G401.6 (cell line): ENCODE data around the gene TSHZ2.

Source experiments
- FAIRE-seq: peaks from 2 replicates; lab custom pipeline; 2012; peaks lifted over from hg19 to GRCh38; lab: Jason Lieb, UNC

The TSHZ2 gene

GRCh38 chr20:53210041-53210440, 237.9 kb downstream of the TSHZ2 start:
- no peak for FAIRE-seq

GRCh38 chr20:53210931-53211330, 238.8 kb downstream of the TSHZ2 start:
- no peak for FAIRE-seq

GRCh38 chr20:53212018-53212417, 239.9 kb downstream of the TSHZ2 start:
- FAIRE-seq = no peak

GRCh38 chr20:53214392-53214791, 242.2 kb downstream of the TSHZ2 start:
- no peak for FAIRE-seq

DNA sequence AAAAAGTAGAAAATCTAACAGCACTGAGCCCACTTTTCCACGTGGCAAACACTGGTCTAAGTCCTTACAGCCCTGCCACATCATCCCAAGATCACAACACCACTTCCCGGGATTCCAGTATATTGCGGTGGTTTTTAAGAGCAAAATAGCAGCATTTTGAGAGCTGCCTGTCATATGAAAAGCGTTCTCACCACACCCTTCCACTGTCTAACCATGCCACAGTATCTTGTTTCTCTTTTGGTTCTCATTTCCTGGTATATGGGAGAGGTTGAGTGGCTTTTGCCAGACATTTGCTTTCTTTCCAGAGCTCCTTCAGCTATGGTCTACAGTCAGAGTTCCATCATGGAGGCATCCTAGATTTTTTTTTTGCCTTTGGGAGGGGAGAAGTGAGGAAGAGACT, 243.0 kb downstream of the TSHZ2 start:
- no peak for FAIRE-seq

GRCh38 chr20:53216478-53216855, 244.3 kb downstream of the TSHZ2 start:
- FAIRE-seq = no peak

DNA sequence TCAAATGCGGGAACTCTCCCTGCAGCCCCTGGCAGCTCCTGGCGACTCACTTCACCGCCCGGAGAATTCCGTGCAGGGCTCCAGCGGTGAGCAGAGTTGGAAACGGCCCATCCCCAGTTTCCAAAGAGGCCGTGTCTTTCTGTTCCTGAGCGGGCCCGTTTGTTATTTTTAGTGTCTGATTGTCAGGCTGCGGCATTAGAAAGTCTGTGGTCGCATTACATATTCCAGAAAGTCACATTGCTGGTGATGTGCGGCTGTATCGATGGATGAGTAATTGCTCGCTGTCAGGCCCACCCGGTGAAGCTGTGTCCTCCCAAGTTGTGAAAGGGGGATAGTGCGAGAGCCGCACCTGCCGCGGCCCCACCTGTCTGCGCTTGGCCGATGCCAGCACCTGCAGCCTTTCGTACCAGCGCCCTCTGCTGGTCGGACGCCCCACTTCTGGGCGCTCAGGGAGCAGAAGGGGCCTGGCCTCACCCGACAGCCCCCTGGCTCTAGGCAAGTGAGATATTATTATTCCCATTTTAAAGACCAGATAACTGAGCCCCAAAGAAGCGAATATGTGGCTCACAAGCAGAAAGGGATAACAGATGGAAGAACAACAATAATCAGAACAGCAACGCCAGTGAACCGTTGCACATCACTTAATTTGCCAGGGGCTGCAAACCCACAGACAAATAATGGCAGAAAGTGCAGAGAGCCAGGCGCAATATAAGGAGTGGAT, 244.9 kb downstream of the TSHZ2 start:
- no peak for FAIRE-seq

DNA sequence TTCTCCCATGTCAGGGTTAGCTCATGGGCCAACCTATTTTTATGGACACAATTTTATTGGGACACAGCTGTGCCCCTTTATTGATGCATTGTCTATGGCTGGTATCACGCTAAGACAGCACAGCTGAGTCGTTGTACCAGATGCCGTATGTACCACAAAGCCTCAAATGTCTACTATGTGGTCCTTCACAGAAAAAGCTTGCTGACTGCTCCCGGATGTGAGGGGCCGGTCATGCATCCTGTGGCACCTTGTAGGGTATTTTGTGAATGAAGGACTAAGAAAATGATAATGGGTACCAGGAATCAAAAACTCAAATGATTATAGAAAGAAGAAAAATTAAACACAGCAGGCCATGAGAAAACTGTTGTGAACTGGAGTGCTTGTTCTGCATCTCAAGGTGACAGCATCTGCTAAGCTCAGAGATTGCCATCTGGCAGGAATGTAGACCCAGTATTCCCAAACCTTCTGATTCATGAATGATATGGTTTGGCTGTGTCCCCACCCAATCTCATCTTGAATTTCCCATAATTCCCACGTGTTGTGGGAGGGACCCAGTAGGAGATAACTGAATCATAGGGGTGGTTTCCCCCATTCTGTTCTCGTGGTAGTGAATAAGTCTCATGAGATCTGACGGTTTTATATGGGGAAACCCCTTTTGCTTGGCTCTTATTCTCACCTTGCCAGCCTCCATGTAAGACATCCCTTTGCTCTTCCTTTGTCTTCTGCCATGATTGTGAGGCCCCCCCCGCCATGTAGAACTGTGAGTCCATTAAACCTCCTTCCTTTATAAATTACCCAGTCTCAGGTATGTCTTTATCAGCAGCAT, 248.5 kb downstream of the TSHZ2 start:
- no peak for FAIRE-seq

DNA sequence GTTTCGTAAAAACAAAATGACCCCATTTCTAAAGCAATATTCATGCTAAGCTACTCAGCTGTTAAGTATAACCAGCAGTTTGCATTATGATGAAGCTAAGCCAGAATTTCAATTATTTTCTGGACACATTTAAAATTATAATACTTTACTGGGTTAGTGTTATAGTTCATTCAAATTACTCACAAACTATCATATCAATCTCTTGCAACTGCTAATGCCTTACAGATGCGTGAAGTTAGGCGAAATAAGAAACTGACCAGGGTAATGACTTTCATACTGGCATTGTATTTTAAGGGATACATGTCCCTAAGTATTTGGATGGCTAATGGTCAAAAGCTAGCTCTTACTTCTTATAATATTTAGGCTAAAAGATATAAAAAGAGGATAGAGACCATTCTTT, 249.6 kb downstream of the TSHZ2 start:
- no peak for FAIRE-seq

- no peak for FAIRE-seq
Measured at GRCh38 chr20:53222416-53222815, 250.3 kb downstream of the TSHZ2 start.

GRCh38 chr20:53222932-53223331, 250.8 kb downstream of the TSHZ2 start:
- FAIRE-seq = no peak

DNA sequence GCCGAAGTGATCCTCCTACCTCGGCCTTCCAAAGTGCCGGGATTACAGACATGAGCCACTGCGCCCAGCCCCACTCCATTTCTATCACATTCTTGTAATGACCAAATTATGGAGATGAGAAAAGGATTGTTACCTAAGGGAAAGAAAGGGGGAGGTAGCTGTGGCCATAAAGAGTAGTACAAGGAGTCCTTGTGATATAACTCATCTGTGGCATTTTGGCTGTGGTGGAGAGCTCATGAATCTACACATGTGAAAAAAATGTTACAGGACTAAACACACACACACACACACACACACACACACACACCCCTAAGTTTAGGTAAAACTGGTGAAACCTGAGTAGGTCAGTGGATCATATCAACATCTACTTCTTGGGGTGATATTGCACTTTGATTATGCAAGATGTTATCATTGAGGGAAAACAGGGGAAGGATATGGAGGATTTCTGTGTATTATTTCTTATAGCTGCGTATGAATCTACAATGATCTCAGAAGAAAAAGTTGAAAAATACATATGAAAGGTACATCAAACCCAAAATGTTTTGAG, 251.5 kb downstream of the TSHZ2 start:
- no peak for FAIRE-seq

DNA sequence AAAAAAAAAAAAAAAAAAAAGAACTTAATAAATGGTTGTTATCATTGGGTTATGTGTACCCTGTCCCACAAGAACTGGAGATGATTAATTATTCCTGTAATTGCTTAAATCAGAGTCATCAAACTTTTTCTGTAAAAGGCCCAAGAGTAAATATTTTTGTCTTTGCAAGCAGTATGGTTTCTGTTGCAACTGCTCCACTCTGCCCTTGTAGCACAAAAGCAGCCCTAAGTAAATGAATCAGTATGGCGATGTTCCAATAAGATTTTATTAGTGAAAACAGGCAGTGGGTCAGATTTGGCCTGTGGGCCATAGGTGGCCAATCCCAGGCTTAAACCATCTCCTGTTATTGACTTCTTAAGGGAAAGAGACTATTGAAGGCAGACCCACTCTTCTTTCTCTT, 252.7 kb downstream of the TSHZ2 start:
- FAIRE-seq = no peak

GRCh38 chr20:53226826-53227225, 254.7 kb downstream of the TSHZ2 start:
- no peak for FAIRE-seq

DNA sequence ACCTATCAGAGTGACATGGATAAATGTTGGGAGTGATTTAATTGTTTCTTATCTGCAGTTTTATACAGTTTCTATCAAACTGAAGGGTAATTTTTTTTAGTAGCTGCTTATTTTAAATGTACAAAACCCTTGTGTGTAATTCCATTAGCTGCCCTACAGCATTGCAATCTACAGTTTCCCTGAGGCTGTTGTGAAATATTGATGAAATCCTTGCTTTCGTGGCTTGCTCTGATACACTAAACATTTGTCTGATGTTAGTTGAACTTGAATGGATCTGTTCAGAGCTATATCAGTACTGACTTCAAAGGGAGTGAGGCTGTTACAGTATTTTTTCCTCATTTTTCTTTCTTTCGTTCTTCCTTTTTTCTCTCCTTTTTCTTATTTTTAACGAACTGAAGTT, 255.4 kb downstream of the TSHZ2 start:
- FAIRE-seq = no peak

- FAIRE-seq = no peak
Measured at GRCh38 chr20:53231061-53231460, 258.9 kb downstream of the TSHZ2 start.

DNA sequence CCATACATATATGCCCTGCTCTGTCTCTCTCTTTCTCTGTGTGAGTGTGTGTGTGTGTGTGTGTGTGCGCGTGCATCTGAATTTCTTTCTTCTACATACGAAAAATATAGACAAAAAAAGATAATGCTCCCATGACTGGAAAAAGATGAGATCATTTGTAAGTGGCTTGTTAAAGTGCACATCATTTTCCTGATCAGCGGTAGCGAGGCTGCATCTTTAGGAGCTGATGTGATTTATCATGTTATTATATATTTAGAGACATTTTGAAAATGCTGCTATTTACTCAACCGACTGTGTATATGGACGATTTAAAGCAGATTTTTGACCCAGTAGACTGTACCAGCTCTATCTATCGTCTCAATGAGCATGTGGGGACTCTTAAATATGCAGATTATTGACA, 265.3 kb downstream of the TSHZ2 start:
- FAIRE-seq = no peak

DNA sequence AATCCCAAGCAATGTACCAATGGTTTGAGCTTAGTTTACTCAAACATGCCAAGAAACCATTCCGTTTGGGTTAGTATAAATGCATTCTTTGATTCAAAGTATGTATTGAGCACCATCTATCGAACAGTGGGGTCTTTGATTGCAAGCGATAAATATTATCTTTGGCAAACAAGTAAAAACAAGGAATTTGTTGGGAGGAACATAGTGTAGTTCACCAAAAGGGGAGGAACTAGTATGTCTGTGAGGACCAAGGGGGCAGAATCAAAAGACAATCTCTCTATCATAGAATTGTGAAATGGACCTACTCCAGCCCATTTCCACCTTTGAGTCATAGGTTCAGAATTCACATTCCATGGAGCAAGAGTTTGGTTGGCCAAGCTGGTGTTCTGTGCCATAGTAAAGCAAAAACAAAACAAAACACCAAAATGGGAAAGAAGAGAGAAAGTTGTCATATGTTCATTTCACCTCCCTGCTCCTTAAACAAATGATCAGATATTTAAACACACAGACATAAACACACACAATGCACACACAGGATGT, 266.0 kb downstream of the TSHZ2 start:
- no peak for FAIRE-seq

DNA sequence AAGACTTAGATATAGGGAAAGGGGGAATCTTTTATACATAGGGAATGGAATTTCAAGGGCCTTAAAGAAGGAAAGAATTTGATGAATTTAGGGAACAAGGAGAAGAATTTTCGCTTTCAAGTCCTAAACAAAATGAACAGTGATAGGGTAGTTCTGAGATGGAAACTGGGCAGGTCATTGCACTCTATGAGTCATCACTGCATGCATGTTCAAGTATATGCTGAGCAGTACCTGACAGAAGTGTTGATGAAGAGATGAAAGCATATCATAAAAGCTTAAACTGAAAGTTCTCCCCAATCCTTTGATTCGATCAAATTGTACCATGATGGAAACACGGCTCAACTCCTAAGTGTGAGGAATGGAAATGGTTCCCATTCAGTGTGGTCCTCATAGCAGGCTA, 271.0 kb downstream of the TSHZ2 start:
- no peak for FAIRE-seq

- FAIRE-seq = no peak
Measured at GRCh38 chr20:53244711-53245110, 272.6 kb downstream of the TSHZ2 start.

GRCh38 chr20:53245574-53245973, 273.4 kb downstream of the TSHZ2 start:
- FAIRE-seq = no peak

GRCh38 chr20:53247468-53248103, 275.4 kb downstream of the TSHZ2 start:
- FAIRE-seq = no peak

DNA sequence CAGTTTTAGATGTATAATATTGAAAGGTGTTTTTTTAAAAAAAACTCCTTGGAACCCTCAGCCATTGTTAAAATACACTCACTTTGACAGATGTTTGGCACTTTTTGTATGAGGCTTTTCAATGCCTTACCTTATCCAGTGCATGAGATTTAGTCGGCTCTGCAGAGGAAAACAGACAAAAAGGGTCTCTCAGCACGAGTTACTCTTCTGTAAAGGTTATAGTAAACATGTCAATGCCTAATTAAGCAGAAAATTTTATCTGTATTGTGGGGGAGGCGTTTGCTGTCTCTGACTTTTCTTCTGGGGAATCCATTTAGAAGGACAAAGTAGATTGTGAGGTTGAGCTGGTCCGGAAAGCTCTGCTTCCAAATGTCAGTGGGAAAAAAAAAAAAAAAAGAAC, 278.3 kb downstream of the TSHZ2 start:
- no peak for FAIRE-seq
